GM19324 (cell line): ENCODE results near the gene PARD3B.

ENCODE experiments used
- ATAC-seq: cut with Tn5 transposase; IDR thresholded peaks from one replicate; pipeline ENCODE4 v1.9.1; 2021; ENCODE audit warnings: mild to moderate bottlenecking, moderate library complexity; ENCODE audit not compliant: unreplicated experiment, low FRiP score

The PARD3B gene

GRCh38 chr2:204748286-204748685, 203.0 kb downstream of the PARD3B start:
- ATAC-seq = no peak

GRCh38 chr2:204749319-204749718, 204.0 kb downstream of the PARD3B start:
- no peak for ATAC-seq

GRCh38 chr2:204750389-204750788, 205.1 kb downstream of the PARD3B start:
- ATAC-seq = no peak

GRCh38 chr2:204751472-204751871, 206.2 kb downstream of the PARD3B start:
- ATAC-seq = no peak

GRCh38 chr2:204753841-204754240, 208.6 kb downstream of the PARD3B start:
- ATAC-seq = no peak

GRCh38 chr2:204754898-204755297, 209.6 kb downstream of the PARD3B start:
- ATAC-seq = no peak

GRCh38 chr2:204763974-204764703, 218.9 kb downstream of the PARD3B start:
- no peak for ATAC-seq

GRCh38 chr2:204770735-204771134, 225.5 kb downstream of the PARD3B start:
- no peak for ATAC-seq

- no peak for ATAC-seq
Measured at GRCh38 chr2:204771721-204772120, 226.4 kb downstream of the PARD3B start.

- no peak for ATAC-seq
Measured at GRCh38 chr2:204772546-204772945, 227.3 kb downstream of the PARD3B start.

GRCh38 chr2:204775766-204776165, 230.5 kb downstream of the PARD3B start:
- no peak for ATAC-seq

GRCh38 chr2:204776781-204777559, 231.7 kb downstream of the PARD3B start:
- ATAC-seq = no peak

GRCh38 chr2:204779771-204780170, 234.5 kb downstream of the PARD3B start:
- no peak for ATAC-seq

- no peak for ATAC-seq
Measured at GRCh38 chr2:204781941-204782340, 236.7 kb downstream of the PARD3B start.

GRCh38 chr2:204790076-204790475, 244.8 kb downstream of the PARD3B start:
- no peak for ATAC-seq

GRCh38 chr2:204791230-204791629, 246.0 kb downstream of the PARD3B start:
- no peak for ATAC-seq

- no peak for ATAC-seq
Measured at GRCh38 chr2:204794624-204795023, 249.3 kb downstream of the PARD3B start.

GRCh38 chr2:204795156-204795555, 249.9 kb downstream of the PARD3B start:
- no peak for ATAC-seq

GRCh38 chr2:204796581-204796980, 251.3 kb downstream of the PARD3B start:
- no peak for ATAC-seq

- ATAC-seq = no peak
Measured at GRCh38 chr2:204799791-204800190, 254.5 kb downstream of the PARD3B start.

- ATAC-seq = no peak
Measured at GRCh38 chr2:204808494-204808893, 263.2 kb downstream of the PARD3B start.
